ENCODE results near the gene GPR173.

The GPR173 gene

DNA sequence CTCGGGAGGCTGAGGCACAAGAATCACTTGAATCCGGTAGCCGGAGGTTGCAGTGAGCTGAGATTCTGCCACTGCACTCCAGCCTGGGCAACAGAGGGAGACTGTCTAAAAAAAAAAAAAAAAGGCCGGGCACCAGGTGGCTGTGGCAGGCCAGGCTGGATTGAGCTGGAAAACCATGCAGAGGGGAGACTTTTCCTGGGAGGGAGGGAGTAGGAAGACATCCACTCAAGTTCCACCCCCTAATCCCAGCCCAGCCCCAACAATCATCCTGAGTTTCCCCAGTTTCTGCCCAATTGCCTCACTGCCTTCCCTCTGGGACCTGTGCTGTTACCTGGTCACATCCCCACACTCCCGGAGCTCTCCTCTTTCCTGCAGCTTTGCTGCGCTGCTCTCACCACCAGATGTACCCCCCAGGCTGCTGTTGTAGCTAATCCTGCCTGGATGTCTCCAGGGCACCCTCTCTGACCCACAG lies 24.6 kb downstream of the GPR173 start (continued):
- TF ChIP-seq, protein P1, sequence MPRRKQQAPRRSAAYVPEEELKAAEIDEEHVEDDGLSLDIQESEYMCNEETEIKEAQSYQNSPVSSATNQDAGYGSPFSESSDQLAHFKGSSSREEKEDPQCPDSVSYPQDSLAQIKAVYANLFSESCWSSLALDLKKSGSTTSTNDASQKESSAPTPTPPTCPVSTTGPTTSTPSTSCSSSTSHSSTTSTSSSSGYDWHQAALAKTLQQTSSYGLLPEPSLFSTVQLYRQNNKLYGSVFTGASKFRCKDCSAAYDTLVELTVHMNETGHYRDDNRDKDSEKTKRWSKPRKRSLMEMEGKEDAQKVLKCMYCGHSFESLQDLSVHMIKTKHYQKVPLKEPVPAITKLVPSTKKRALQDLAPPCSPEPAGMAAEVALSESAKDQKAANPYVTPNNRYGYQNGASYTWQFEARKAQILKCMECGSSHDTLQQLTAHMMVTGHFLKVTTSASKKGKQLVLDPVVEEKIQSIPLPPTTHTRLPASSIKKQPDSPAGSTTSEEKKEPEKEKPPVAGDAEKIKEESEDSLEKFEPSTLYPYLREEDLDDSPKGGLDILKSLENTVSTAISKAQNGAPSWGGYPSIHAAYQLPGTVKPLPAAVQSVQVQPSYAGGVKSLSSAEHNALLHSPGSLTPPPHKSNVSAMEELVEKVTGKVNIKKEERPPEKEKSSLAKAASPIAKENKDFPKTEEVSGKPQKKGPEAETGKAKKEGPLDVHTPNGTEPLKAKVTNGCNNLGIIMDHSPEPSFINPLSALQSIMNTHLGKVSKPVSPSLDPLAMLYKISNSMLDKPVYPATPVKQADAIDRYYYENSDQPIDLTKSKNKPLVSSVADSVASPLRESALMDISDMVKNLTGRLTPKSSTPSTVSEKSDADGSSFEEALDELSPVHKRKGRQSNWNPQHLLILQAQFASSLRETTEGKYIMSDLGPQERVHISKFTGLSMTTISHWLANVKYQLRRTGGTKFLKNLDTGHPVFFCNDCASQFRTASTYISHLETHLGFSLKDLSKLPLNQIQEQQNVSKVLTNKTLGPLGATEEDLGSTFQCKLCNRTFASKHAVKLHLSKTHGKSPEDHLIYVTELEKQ (tag by site-specific recombination; IDR thresholded peaks at IDR 0.05; ENCODE audit: borderline replicate concordance): no peak
- TF ChIP-seq ZNF792 (tag by site-specific recombination; IDR thresholded peaks at IDR 0.05) (no peak), PRDM1 (tag by site-specific recombination; IDR thresholded peaks at IDR 0.05) (0 out of 2 replicates have a peak, but pooled peaks have one; percentile 8), KLF7 (tag by site-specific recombination; IDR thresholded peaks at IDR 0.05; ENCODE audit: borderline replicate concordance) (no peak), ZNF701 (tag by site-specific recombination; IDR thresholded peaks at IDR 0.05) (no peak), ZNF214 (tag by site-specific recombination; IDR thresholded peaks at IDR 0.05; ENCODE audit: borderline replicate concordance) (no peak), ZNF660 (tag by site-specific recombination; IDR thresholded peaks at IDR 0.05) (no peak), ZNF341 (tag by site-specific recombination; IDR thresholded peaks at IDR 0.05; ENCODE audit: low read depth) (peak; percentile 96), SALL2 (tag by site-specific recombination; IDR thresholded peaks at IDR 0.05; ENCODE audit: borderline replicate concordance) (no peak), ZNF548 (tag by site-specific recombination; IDR thresholded peaks at IDR 0.05) (no peak), ZNF24 (tag by site-specific recombination; IDR thresholded peaks at IDR 0.05) (no peak), ZNF521 (tag by site-specific recombination; IDR thresholded peaks at IDR 0.05) (no peak), PRDM6 (tag by site-specific recombination; IDR thresholded peaks at IDR 0.05) (no peak), TCF7L2 (IDR thresholded peaks at IDR 0.05; ENCODE audit: borderline replicate concordance, low read depth, low read length) (no peak), ZNF211 (tag by site-specific recombination; IDR thresholded peaks at IDR 0.05; ENCODE audit: low read depth) (no peak), SCRT1 (tag by site-specific recombination; IDR thresholded peaks at IDR 0.05; ENCODE audit: borderline replicate concordance) (no peak), ZBTB48 (tag by site-specific recombination; IDR thresholded peaks at IDR 0.05) (no peak), ZNF146 (tag by site-specific recombination; IDR thresholded peaks at IDR 0.05) (no peak), ZNF335 (tag by site-specific recombination; conservative IDR thresholded peaks at IDR 0.05) (peak; percentile 68), RBAK (tag by site-specific recombination; IDR thresholded peaks at IDR 0.05) (no peak), ZSCAN16 (tag by site-specific recombination; IDR thresholded peaks at IDR 0.05) (no peak), FEZF1 (tag by site-specific recombination; IDR thresholded peaks at IDR 0.05) (no peak), SETDB1 (IDR thresholded peaks at IDR 0.05; ENCODE audit: insufficient read length, low read length) (no peak), ZNF501 (tag by site-specific recombination; IDR thresholded peaks at IDR 0.05) (no peak), HOXD13 (CRISPR knock-in tag; IDR thresholded peaks at IDR 0.05; ENCODE audit: borderline replicate concordance) (no peak), TRIM28 (IDR thresholded peaks at IDR 0.05; ENCODE audit: borderline replicate concordance, low read length) (no peak)
- TF ChIP-seq, protein P2, sequence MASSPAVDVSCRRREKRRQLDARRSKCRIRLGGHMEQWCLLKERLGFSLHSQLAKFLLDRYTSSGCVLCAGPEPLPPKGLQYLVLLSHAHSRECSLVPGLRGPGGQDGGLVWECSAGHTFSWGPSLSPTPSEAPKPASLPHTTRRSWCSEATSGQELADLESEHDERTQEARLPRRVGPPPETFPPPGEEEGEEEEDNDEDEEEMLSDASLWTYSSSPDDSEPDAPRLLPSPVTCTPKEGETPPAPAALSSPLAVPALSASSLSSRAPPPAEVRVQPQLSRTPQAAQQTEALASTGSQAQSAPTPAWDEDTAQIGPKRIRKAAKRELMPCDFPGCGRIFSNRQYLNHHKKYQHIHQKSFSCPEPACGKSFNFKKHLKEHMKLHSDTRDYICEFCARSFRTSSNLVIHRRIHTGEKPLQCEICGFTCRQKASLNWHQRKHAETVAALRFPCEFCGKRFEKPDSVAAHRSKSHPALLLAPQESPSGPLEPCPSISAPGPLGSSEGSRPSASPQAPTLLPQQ (tag by site-specific recombination; IDR thresholded peaks at IDR 0.05): no peak
- TF ChIP-seq, protein P3, sequence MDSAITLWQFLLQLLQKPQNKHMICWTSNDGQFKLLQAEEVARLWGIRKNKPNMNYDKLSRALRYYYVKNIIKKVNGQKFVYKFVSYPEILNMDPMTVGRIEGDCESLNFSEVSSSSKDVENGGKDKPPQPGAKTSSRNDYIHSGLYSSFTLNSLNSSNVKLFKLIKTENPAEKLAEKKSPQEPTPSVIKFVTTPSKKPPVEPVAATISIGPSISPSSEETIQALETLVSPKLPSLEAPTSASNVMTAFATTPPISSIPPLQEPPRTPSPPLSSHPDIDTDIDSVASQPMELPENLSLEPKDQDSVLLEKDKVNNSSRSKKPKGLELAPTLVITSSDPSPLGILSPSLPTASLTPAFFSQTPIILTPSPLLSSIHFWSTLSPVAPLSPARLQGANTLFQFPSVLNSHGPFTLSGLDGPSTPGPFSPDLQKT (IDR thresholded peaks at IDR 0.05; ENCODE audit: borderline replicate concordance, low read depth, low read length): no peak
- TF ChIP-seq, protein P4, sequence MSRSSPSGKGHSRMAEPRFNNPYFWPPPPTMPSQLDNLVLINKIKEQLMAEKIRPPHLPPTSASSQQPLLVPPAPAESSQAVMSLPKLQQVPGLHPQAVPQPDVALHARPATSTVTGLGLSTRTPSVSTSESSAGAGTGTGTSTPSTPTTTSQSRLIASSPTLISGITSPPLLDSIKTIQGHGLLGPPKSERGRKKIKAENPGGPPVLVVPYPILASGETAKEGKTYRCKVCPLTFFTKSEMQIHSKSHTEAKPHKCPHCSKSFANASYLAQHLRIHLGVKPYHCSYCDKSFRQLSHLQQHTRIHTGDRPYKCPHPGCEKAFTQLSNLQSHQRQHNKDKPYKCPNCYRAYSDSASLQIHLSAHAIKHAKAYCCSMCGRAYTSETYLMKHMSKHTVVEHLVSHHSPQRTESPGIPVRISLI (tag by site-specific recombination; IDR thresholded peaks at IDR 0.05): 0 out of 2 replicates have a peak, but pooled peaks have one; percentile 12
- TF ChIP-seq, protein P5, sequence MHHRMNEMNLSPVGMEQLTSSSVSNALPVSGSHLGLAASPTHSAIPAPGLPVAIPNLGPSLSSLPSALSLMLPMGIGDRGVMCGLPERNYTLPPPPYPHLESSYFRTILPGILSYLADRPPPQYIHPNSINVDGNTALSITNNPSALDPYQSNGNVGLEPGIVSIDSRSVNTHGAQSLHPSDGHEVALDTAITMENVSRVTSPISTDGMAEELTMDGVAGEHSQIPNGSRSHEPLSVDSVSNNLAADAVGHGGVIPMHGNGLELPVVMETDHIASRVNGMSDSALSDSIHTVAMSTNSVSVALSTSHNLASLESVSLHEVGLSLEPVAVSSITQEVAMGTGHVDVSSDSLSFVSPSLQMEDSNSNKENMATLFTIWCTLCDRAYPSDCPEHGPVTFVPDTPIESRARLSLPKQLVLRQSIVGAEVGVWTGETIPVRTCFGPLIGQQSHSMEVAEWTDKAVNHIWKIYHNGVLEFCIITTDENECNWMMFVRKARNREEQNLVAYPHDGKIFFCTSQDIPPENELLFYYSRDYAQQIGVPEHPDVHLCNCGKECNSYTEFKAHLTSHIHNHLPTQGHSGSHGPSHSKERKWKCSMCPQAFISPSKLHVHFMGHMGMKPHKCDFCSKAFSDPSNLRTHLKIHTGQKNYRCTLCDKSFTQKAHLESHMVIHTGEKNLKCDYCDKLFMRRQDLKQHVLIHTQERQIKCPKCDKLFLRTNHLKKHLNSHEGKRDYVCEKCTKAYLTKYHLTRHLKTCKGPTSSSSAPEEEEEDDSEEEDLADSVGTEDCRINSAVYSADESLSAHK (tag by site-specific recombination; IDR thresholded peaks at IDR 0.05): peak; percentile 48; the same call in 1 of the 2 replicates
